RWPE1 (cell line): ENCODE results near the gene RHOJ.
"Not testable (repeated sequence)": the region's sequence is repeated elsewhere in the genome, so short reads cannot be mapped to it uniquely, and the experiment has no call there.

Experiments used
- CTCF ChIA-PET: fragments of 350-600 bp; sonication (Branson Sonifier 250); formaldehyde crosslinking; extraction: SDS; loops from one replicate; lab custom pipeline; 2021; lab: Yijun Ruan, JAX
- POLR2A ChIA-PET: fragments of 400-600 bp; formaldehyde crosslinking; extraction: SDS; loops from one replicate; lab custom pipeline; 2020; ENCODE audit warnings: antibody characterized with exemption; ENCODE audit not compliant: low non-redundant PET; lab: Yijun Ruan, JAX
- DNase-seq: peaks from one replicate; pipeline ENCODE4 v3.0.0; 2012; ENCODE audit warnings: low spot score
- H3K27ac ChIP-seq: fragments of 450-650 bp; 2 replicates; pipeline ENCODE4 v1.5.1; 2017
- TF ChIP-seq, protein P1 (sequence below): fragments of 450-650 bp; conservative IDR thresholded peaks from 2 replicates; pipeline ENCODE4 v1.5.1; 2017; ENCODE audit warnings: low read depth, mild to moderate bottlenecking

The RHOJ gene

GRCh38 chr14:63275611-63276010 lies 71.4 kb downstream of the RHOJ start:
- ChIA-PET CTCF (interaction anchor here (0.6 to 1.6 kb wide), 3 partner anchors 7 to 125 kb away, joined by 3 to 5 read pairs (median 5); no protein-coding TSS in a partner anchor), POLR2A (no interaction called here)
- no peak for DNase-seq
- H3K27ac ChIP-seq: no peak overlapping the region
- TF ChIP-seq, protein P1, sequence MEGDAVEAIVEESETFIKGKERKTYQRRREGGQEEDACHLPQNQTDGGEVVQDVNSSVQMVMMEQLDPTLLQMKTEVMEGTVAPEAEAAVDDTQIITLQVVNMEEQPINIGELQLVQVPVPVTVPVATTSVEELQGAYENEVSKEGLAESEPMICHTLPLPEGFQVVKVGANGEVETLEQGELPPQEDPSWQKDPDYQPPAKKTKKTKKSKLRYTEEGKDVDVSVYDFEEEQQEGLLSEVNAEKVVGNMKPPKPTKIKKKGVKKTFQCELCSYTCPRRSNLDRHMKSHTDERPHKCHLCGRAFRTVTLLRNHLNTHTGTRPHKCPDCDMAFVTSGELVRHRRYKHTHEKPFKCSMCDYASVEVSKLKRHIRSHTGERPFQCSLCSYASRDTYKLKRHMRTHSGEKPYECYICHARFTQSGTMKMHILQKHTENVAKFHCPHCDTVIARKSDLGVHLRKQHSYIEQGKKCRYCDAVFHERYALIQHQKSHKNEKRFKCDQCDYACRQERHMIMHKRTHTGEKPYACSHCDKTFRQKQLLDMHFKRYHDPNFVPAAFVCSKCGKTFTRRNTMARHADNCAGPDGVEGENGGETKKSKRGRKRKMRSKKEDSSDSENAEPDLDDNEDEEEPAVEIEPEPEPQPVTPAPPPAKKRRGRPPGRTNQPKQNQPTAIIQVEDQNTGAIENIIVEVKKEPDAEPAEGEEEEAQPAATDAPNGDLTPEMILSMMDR: no peak

DNA sequence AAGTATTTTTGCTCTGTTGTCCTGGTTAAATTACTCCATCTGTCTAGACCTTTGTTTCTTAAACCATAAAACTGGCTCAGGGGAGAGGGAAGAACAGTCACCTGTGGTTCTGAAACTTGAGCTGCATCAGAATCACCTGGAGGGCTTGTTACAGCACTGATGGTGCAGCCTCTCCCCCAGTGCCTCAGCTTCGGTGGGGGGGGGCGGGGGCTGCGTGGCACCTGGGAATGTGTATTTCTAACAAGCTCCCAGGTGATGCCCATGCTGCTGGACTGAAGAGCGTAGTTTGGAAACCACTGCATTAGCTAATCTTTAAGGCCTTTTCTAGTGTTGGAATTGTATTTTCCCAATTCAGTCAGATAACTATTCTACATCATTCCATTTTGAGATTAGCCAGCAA lies 71.8 kb downstream of the RHOJ start:
- TF ChIP-seq, protein P1: no peak
- POLR2A ChIA-PET: no interaction called here

GRCh38 chr14:63276492-63277342 lies 72.5 kb downstream of the RHOJ start:
- DNase-seq: peak; percentile 66
- ChIA-PET CTCF (interaction anchor here (0.6 to 1.6 kb wide), 9 partner anchors 12 to 1686 kb away, joined by 3 to 5 read pairs (median 3); no protein-coding TSS in a partner anchor), POLR2A (no interaction called here)
- TF ChIP-seq, protein P1: peak; percentile 80
- no peak overlapping the region for H3K27ac ChIP-seq

More for the DNA sequence above, 71.8 kb downstream of the RHOJ start:
- DNase-seq: no peak
- H3K27ac ChIP-seq: no peak overlapping the region
- CTCF ChIA-PET: interaction anchor here (0.6 to 1.6 kb wide), 4 partner anchors 8 to 161 kb away, joined by 3 to 5 read pairs (median 4); no protein-coding TSS in a partner anchor

GRCh38 chr14:63277591-63278183 lies 73.4 kb downstream of the RHOJ start:
- TF ChIP-seq, protein P1: no peak
- ChIA-PET CTCF (interaction anchor here (0.6 to 1.7 kb wide), 8 partner anchors 11 to 1687 kb away, joined by 3 to 8 read pairs (median 4); no protein-coding TSS in a partner anchor), POLR2A (no interaction called here)
- DNase-seq: no peak
- no peak overlapping the region for H3K27ac ChIP-seq

GRCh38 chr14:63279933-63280332 lies 75.7 kb downstream of the RHOJ start:
- DNase-seq, H3K27ac ChIP-seq, POLR2A ChIA-PET: not testable (repeated sequence)
- CTCF ChIA-PET: interaction anchor here (0.7 to 1.0 kb wide), 2 partner anchors 12 to 14 kb away, joined by 3 to 5 read pairs; no protein-coding TSS in a partner anchor

- no peak for DNase-seq
- ChIA-PET POLR2A (no interaction called here), CTCF (interaction anchor here (0.8 kb wide), 1 partner anchor 1157 kb away, joined by 4 read pairs; no protein-coding TSS in a partner anchor)
- H3K27ac ChIP-seq: no peak overlapping the region
- TF ChIP-seq, protein P1: no peak
These were observed 79.0 kb downstream of the RHOJ start for GRCh38 chr14:63282997-63283883.
